B cell (primary cell): ENCODE data around the gene SPAG5. TPM values are rescaled to one million over a fixed set of nuclear protein-coding genes. Genes with fewer than 3 reads are reported as not detected.

ENCODE experiments used
- ATAC-seq: fragments of 200-7000 bp; cut with Tn5 transposase; one replicate; pipeline ENCODE4 v1.10.0; 2021; ENCODE audit warnings: low read depth, mild to moderate bottlenecking, moderate number of reproducible peaks, moderate library complexity
- CTCF ChIA-PET: fragments of 350-600 bp; sonication (Branson Sonifier 250); formaldehyde crosslinking; loops from one replicate; lab custom pipeline; 2021; ENCODE audit warnings: antibody characterized with exemption, inconsistent platforms; lab: Charles Lee
- POLR2A ChIA-PET: fragments of 350-600 bp; sonication (Branson Sonifier 250); formaldehyde crosslinking; loops from one replicate; lab custom pipeline; 2021; ENCODE audit warnings: antibody characterized with exemption; lab: Charles Lee
- DNase-seq: peaks from one replicate; pipeline ENCODE4 v3.0.0; 2013
- H2AFZ ChIP-seq: 2 replicates; pipeline ENCODE4 v1.6.1; 2012; ENCODE audit warnings: mild to moderate bottlenecking, low read depth, low read length; ENCODE audit not compliant: insufficient read depth, poor library complexity, severe bottlenecking
- H3K27ac ChIP-seq, 2 donors: 1 replicate in 1 of 2; 2 replicates in 1 of 2; pipeline ENCODE4 v1.5.1; 2012 to 2013; ENCODE audit warnings: low read length in 2 of 2, mild to moderate bottlenecking in 2 of 2, moderate library complexity in 1 of 2
- H3K27me3 ChIP-seq, 4 experiments: fragments of 200-600 bp in 1 of 4; sonication (generic) in 1 of 4; replicated peaks in 1 of 4; 1 replicate in 2 of 4; 2 replicates in 2 of 4; pipeline versions ENCODE4 v1.6.1 to v1.7.0; 2013 to 2016; ENCODE audit warnings: low read length in 3 of 4, mild to moderate bottlenecking in 2 of 4, mixed read lengths in 1 of 4, moderate library complexity in 1 of 4; ENCODE audit not compliant: insufficient read depth in 4 of 4, control insufficient read depth in 3 of 4; ENCODE audit errors: control extremely low read depth in 1 of 4
- H3K36me3 ChIP-seq, 2 experiments: replicated peaks in 1 of 2; 1 replicate in 1 of 2; 2 replicates in 1 of 2; pipeline versions ENCODE4 v1.6.1 to v1.7.1; 2013; ENCODE audit warnings: low read length in 1 of 2; ENCODE audit not compliant: insufficient read depth in 2 of 2, control insufficient read depth in 1 of 2; ENCODE audit errors: control extremely low read depth in 1 of 2, extremely low read depth in 1 of 2
- H3K4me1 ChIP-seq, 2 donors: fragments of 200-600 bp in 1 of 2; sonication (generic) in 1 of 2; 1 replicate in 1 of 2; 2 replicates in 1 of 2; pipeline versions ENCODE4 v1.5.1 to v1.6.1; 2013 to 2017; ENCODE audit warnings: low read length in 2 of 2; ENCODE audit not compliant: control insufficient read depth in 2 of 2, insufficient read depth in 2 of 2
- H3K4me2 ChIP-seq: replicated peaks from 2 replicates; pipeline ENCODE3; 2012; ENCODE audit warnings: mild to moderate bottlenecking, low read depth, low read length; ENCODE audit not compliant: poor library complexity, severe bottlenecking
- H3K4me3 ChIP-seq, 5 experiments: fragments of 200-600 bp in 1 of 5; sonication (generic) in 1 of 5; 1 replicate in 3 of 5; 2 replicates in 2 of 5; pipeline versions ENCODE4 v1.5.1 to v1.7.0; 2011 to 2016; ENCODE audit warnings: low read length in 4 of 5, mild to moderate bottlenecking in 4 of 5, low read depth in 2 of 5, control low read depth in 1 of 5, moderate library complexity in 1 of 5; ENCODE audit not compliant: insufficient read depth in 1 of 5; ENCODE audit errors: control extremely low read depth in 1 of 5, extremely low read depth in 1 of 5
- H3K79me2 ChIP-seq: fragments of 200-600 bp; sonication (generic); one replicate; pipeline ENCODE4 v1.6.0; 2016; ENCODE audit warnings: low read length; ENCODE audit not compliant: control insufficient read depth, insufficient read depth
- H3K9ac ChIP-seq: fragments of 200-600 bp; sonication (generic); 2 replicates; pipeline ENCODE4 v1.6.1; 2017; ENCODE audit warnings: mild to moderate bottlenecking, low read length, moderate library complexity
- H3K9me3 ChIP-seq, 3 donors: one replicate each; pipeline versions ENCODE4 v1.6.1 to v1.7.1; 2013; ENCODE audit warnings: low read length in 2 of 3; ENCODE audit not compliant: control insufficient read depth in 2 of 3, insufficient read depth in 1 of 3; ENCODE audit errors: control extremely low read depth in 1 of 3
- H4K20me1 ChIP-seq: 2 replicates; pipeline ENCODE4 v1.6.0; 2012; ENCODE audit warnings: mild to moderate bottlenecking, low read length; ENCODE audit not compliant: insufficient read depth, control insufficient read depth, poor library complexity, severe bottlenecking
- H3K27ac Mint-ChIP-seq: one replicate; pipeline ENCODE4 v1.8.0; 2021; ENCODE audit warnings: mixed read lengths
- H3K27me3 Mint-ChIP-seq: one replicate; pipeline ENCODE4 v1.8.0; 2021; ENCODE audit warnings: mixed read lengths
- H3K4me1 Mint-ChIP-seq: one replicate; pipeline ENCODE4 v1.8.0; 2021; ENCODE audit warnings: mixed read lengths
- H3K4me3 Mint-ChIP-seq: one replicate; pipeline ENCODE4 v1.8.0; 2021; ENCODE audit warnings: mixed read lengths
- H3K9me3 Mint-ChIP-seq: one replicate; pipeline ENCODE4 v1.8.0; 2022; ENCODE audit warnings: mixed read lengths; ENCODE audit not compliant: insufficient read depth
- EZH2 ChIP-seq: IDR thresholded peaks from 2 replicates; pipeline ENCODE4 v1.6.1; 2012; ENCODE audit warnings: borderline replicate concordance, low read depth, mild to moderate bottlenecking, moderate library complexity, low read length; ENCODE audit not compliant: insufficient read depth, poor library complexity, severe bottlenecking
- WGBS: methylation state at CpG from one replicate; pipeline ENCODE4 v1.1.5; 2013; ENCODE audit warnings: missing lambda C conversion rate; ENCODE audit not compliant: insufficient coverage; 5-methylcytosine and 5-hydroxymethylcytosine counted together
- intact Hi-C: fragments of 100-400 bp; cut with micrococcal nuclease; formaldehyde crosslinking; loops from one replicate; pipeline ENCODE4 v1.10.0; 2022
- polyA plus RNA-seq: library from polyadenylated mRNA; depleted of rRNA; stranded (reverse); fragments of >200 nt; gene quantifications from 2 replicates; pipeline ENCODE4 v1.2.3, GENCODE V29; 2012
- total RNA-seq, 2 donors: library from RNA; stranded (reverse); fragments of 120-200 nt in 1 of 2; gene quantifications; 1 replicate in 1 of 2; 2 replicates in 1 of 2; pipeline versions ENCODE4 v1.2.3 to v1.2.4, GENCODE V29; 2013 to 2022
- TF ChIP-seq, protein P1 (sequence below): fragments of 200-600 bp; IDR thresholded peaks from one replicate; pipeline ENCODE4 v1.8.0; 2022; ENCODE audit warnings: antibody characterized with exemption, mild to moderate bottlenecking

Gene SPAG5
- total and polyA plus RNA-seq, 2 donors (not counting 1 experiment from before 2014, with no cell fraction given), result 4.7 to 8.0 TPM

DNA sequence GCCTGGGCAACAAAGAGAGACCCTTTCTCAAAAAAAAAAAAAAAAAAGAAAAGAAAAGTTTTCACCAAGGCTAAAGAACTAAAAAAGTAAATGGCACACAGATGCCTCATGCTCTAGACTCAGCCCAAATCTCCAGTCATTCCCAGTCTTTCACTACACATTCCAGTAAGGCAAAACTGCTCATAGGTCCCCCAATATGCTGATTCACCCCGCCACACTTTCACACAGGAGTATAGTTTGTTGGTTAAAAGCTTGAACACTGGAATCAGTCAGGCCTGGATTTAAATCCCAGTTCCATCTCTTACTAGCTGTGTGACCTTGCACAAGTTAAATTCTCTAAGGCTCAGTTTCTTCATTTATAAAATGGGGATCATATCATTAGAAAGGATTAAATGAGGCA, 29.4 kb downstream of the SPAG5 start:
- WGBS, result no CpG with 5 or more reads among the region's 1 CpG
- ATAC-seq (no peak), DNase-seq (no peak)
- TF ChIP-seq EZH2, result no peak
- TF ChIP-seq, protein P1, sequence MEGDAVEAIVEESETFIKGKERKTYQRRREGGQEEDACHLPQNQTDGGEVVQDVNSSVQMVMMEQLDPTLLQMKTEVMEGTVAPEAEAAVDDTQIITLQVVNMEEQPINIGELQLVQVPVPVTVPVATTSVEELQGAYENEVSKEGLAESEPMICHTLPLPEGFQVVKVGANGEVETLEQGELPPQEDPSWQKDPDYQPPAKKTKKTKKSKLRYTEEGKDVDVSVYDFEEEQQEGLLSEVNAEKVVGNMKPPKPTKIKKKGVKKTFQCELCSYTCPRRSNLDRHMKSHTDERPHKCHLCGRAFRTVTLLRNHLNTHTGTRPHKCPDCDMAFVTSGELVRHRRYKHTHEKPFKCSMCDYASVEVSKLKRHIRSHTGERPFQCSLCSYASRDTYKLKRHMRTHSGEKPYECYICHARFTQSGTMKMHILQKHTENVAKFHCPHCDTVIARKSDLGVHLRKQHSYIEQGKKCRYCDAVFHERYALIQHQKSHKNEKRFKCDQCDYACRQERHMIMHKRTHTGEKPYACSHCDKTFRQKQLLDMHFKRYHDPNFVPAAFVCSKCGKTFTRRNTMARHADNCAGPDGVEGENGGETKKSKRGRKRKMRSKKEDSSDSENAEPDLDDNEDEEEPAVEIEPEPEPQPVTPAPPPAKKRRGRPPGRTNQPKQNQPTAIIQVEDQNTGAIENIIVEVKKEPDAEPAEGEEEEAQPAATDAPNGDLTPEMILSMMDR, result no peak
- H3K9me3 ChIP-seq, result no peaks in the 10 kb centered on the region
- peak overlapping the region; percentile 59 for H3K4me3 Mint-ChIP-seq
- no peak overlapping the region for H3K4me3 ChIP-seq
- H3K79me2 ChIP-seq, result peaks cover 63% of the 10 kb centered on the region
- no peak overlapping the region for H3K9ac ChIP-seq
- POLR2A ChIA-PET, result interaction anchor here (0.7 to 2.3 kb wide), 2 partner anchors 18 to 30 kb away, joined by 9 to 14 read pairs; partner anchors contain the start of gene UNC119
- peak overlapping the region; percentile 42 for H3K27ac Mint-ChIP-seq
- H3K4me1 ChIP-seq, result peaks cover 42 to 65% of the 10 kb centered on the region in 2 donors
- H3K4me2 ChIP-seq, result peak overlapping the region; percentile 87
- peaks cover 59% of the 10 kb centered on the region for H3K4me1 Mint-ChIP-seq
- CTCF ChIA-PET, result interaction anchor here (0.7 to 1.4 kb wide), 2 partner anchors 17 to 44 kb away, joined by 3 to 4 read pairs; no protein-coding TSS in a partner anchor
- peaks cover 0 to 9% of the 10 kb centered on the region in 2 experiments for H3K36me3 ChIP-seq
- H3K27ac ChIP-seq, result no peak overlapping the region
- no peaks in the 10 kb centered on the region for H3K27me3 Mint-ChIP-seq
- intact Hi-C loops, result no loop called here
- H3K9me3 Mint-ChIP-seq, result no peaks in the 10 kb centered on the region
- no peak overlapping the region for H2AFZ ChIP-seq
- H4K20me1 ChIP-seq, result peaks cover 22% of the 10 kb centered on the region
- H3K27me3 ChIP-seq, result no peaks in the 10 kb centered on the region

DNA sequence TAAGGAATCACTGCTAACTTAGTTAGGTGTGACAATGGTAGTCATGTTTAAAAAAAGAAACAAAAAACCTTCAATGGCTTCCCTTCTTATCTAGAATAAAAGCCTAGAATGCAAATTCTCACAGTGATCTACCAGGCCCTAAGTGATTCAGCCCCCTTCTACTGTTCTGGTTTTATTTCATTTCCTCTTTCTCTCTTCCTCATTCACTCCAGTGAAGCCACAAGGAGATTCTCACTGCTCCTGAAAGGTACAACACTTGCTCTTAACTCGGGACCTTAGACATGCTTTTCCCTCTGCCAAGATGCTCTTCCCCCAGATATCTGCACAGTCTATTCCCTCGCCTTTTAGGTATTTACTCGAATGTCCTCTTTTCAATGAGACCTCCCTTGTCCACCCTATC, 31.2 kb downstream of the SPAG5 start:
- H3K4me1 ChIP-seq, result peaks cover 42 to 63% of the 10 kb centered on the region in 2 donors
- peaks cover 34% of the 10 kb centered on the region for H4K20me1 ChIP-seq
- ChIA-PET POLR2A (interaction anchor here (1.6 kb wide), 1 partner anchor 20 kb away, joined by 3 read pairs; no protein-coding TSS in a partner anchor), CTCF (interaction anchor here (1.2 to 2.1 kb wide), 2 partner anchors 10 to 79 kb away, joined by 3 to 6 read pairs; no protein-coding TSS in a partner anchor)
- WGBS, result 48% methylated on average over 3 of the region's 3 CpGs
- peak overlapping the region in 1 of 5 experiments; percentile 34 for H3K4me3 ChIP-seq
- H2AFZ ChIP-seq, result no peak overlapping the region
- ATAC-seq, result peak; percentile 46
- Mint-ChIP-seq H3K4me3 (peak overlapping the region; percentile 59), H3K27ac (peak overlapping the region; percentile 59), H3K4me1 (peaks cover 54% of the 10 kb centered on the region), H3K9me3 (no peaks in the 10 kb centered on the region), H3K27me3 (no peaks in the 10 kb centered on the region)
- intact Hi-C loops, result loop anchor here (1.0 kb wide), 1 partner anchor 15 kb away; the partner anchor contains the start of gene UNC119
- H3K4me2 ChIP-seq, result peak overlapping the region; percentile 52
- H3K9ac ChIP-seq, result no peak overlapping the region
- no peaks in the 10 kb centered on the region for H3K27me3 ChIP-seq
- peak overlapping the region; percentile 14 to 66 for H3K27ac ChIP-seq
- TF ChIP-seq, protein P1, result no peak
- no peak for TF ChIP-seq EZH2
- H3K36me3 ChIP-seq, result peaks cover 1 to 19% of the 10 kb centered on the region in 2 experiments
- DNase-seq, result peak; percentile 77
- peaks cover 62% of the 10 kb centered on the region for H3K79me2 ChIP-seq
- H3K9me3 ChIP-seq, result no peaks in the 10 kb centered on the region
